ENCODE results near the gene NBPF3. TPM values are rescaled to one million over a fixed set of nuclear protein-coding genes. Genes with fewer than 3 reads are reported as not detected.
"Not testable (repeated sequence)": the region's sequence is repeated elsewhere in the genome, so short reads cannot be mapped to it uniquely, and the experiment has no call there.

The NBPF3 gene
- total RNA-seq, 4 donors from 2014 or later: 12.2 to 26.4 (median 15.3) TPM

DNA sequence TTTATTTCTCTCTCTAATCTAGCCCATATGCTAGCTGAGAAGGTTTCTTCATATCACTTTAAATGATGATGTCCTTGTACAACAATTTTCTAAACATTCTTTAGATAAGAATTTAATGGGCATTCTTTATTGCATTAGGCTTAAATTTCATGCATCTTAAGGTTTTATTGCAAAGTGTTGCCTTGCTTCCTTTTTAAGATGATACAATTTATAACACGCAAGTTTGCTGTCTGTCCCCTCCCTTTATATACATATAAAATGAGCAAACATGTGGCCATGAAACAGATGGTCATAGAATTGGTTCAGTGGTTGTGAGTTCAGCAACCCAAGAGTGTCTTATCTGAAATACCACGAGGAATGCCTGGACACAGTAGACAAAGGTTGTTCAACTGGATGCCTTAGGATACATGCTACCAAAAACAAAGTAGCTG is 12.1 kb downstream of the NBPF3 start:
- Histone ChIP-seq H3K36me3 (peaks cover 0 to 7% (median 0%) of the 10 kb centered on the region in 3 donors), H3K4me3 (no peak overlapping the region), H3K27ac (no peak overlapping the region), H3K27me3 (no peaks in the 10 kb centered on the region), H3K9me3 (no peaks in the 10 kb centered on the region), H3K4me1 (no peaks in the 10 kb centered on the region)
- no peak for DNase-seq (ENCODE audit: low spot score in 2 of 2)
- TF ChIP-seq, protein P1, sequence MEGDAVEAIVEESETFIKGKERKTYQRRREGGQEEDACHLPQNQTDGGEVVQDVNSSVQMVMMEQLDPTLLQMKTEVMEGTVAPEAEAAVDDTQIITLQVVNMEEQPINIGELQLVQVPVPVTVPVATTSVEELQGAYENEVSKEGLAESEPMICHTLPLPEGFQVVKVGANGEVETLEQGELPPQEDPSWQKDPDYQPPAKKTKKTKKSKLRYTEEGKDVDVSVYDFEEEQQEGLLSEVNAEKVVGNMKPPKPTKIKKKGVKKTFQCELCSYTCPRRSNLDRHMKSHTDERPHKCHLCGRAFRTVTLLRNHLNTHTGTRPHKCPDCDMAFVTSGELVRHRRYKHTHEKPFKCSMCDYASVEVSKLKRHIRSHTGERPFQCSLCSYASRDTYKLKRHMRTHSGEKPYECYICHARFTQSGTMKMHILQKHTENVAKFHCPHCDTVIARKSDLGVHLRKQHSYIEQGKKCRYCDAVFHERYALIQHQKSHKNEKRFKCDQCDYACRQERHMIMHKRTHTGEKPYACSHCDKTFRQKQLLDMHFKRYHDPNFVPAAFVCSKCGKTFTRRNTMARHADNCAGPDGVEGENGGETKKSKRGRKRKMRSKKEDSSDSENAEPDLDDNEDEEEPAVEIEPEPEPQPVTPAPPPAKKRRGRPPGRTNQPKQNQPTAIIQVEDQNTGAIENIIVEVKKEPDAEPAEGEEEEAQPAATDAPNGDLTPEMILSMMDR (IDR thresholded peaks at IDR 0.05): no peak
- TF ChIP-seq EP300 (IDR thresholded peaks at IDR 0.05) (no peak), POLR2A (IDR thresholded peaks at IDR 0.05) (no peak)
- 78% methylated on average over 2 of the region's 2 CpGs for WGBS, 2 donors

DNA sequence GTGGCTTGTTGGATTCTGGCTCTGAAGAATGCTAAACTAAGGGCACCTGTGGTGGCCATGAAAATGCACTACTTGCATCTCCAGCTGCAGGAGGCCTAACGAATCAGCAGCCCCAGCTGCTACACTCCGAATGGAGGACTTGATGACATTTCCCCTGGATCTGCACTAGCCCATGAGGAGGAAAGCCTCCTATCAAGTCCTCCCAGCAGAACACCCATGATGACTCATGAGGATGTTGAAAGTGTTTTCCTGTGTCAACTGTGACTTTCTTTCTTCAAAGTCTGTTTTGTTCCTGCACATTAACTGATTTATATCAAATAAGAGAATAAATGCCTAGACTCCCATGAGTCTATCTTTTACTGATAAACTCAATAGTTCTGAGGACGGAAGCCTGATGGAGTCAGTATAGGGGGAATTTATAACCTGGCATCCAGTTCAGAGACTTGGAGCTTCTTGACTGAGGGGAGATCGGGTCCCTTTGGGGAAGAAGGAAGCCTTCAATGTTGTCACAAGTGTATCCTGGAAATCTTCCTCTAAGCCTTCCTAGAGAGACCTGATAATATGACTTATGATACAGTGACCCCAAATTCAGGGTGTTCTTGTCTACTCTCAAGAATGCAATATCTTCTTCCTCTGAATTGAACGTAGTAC is 14.2 kb downstream of the NBPF3 start:
- not testable (repeated sequence) for H3K36me3 ChIP-seq; H3K9me3 ChIP-seq; DNase-seq (ENCODE audit: low spot score in 2 of 2); H3K4me1 ChIP-seq; H3K27me3 ChIP-seq; H3K4me3 ChIP-seq; H3K27ac ChIP-seq
- 81 to 84% methylated on average over 5 of the region's 5 CpGs for WGBS, 2 donors

DNA sequence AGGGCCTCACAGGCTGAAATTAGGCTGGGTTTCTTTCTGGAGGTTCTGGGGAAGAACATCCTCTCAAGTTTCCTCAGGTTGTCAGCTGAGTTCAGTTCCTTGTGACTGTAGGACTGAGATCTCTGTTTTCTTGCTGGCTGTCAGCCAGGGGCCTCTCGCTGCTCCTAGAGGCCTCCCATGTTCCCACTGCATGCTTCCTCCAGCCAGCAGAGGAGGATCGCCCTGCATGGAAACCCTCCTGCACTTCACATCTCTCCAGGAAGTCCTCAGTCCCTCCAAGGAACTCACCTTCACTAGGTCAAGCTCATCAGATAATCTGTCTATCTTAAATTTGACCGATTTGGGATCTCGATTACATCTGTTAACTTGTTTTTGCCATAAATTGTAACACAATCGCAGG is 15.0 kb downstream of the NBPF3 start:
- H3K27ac ChIP-seq; H3K4me1 ChIP-seq; H3K9me3 ChIP-seq; H3K4me3 ChIP-seq; H3K27me3 ChIP-seq; H3K36me3 ChIP-seq; DNase-seq (ENCODE audit: low spot score in 2 of 2): not testable (repeated sequence)
- 80 to 88% methylated on average over 4 to 5 of the region's 5 CpGs for WGBS, 2 donors

DNA sequence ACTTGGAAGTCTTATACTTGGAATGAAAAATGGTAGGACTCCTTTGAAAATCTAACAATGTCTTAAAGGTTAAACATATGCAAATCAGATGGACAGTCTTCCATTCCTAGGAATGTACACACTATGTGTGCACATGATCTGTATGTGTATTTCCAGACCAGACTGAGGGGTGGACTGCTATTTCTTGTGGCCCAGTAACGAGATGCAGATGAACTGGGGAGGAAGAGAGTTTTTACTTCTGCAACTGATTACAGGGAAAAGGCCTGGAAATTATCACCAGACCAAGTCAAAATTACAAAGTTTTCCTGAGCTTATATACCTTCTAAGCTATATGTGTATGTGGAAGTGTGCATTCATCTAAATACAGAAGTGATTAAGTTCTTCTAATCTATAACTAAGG is 17.7 kb downstream of the NBPF3 start:
- no peak for DNase-seq (ENCODE audit: low spot score in 2 of 2)

DNA sequence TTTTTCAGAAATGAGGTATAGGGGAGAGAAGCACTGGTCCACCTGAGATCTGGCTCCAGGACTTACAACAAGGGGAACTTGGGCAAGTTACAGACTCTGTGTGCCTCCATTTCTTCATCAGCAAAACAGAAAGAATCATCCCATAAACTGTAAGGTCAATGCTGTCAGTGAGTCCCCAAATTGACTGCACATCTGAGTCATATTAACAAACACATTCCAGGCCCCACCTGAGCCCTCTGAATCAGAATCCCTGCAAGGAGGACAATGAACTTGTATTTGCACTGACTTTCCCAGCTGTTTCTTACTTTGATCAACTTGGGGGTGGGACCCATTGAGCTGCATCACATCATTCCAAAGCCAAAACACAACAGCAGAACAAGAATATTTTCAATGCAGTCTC is 25.2 kb downstream of the NBPF3 start:
- not testable (repeated sequence) for H3K27ac ChIP-seq; H3K27me3 ChIP-seq; H3K4me3 ChIP-seq; DNase-seq (ENCODE audit: low spot score in 2 of 2); H3K4me1 ChIP-seq; H3K9me3 ChIP-seq
- peaks cover 0 to 20% (median 0%) of the 10 kb centered on the region in 3 donors for H3K36me3 ChIP-seq

More for the DNA sequence above, 17.7 kb downstream of the NBPF3 start:
- Histone ChIP-seq H3K9me3 (no peaks in the 10 kb centered on the region), H3K4me3 (no peak overlapping the region), H3K27me3 (no peaks in the 10 kb centered on the region), H3K4me1 (no peaks in the 10 kb centered on the region), H3K27ac (no peak overlapping the region), H3K36me3 (peaks cover 0 to 7% (median 0%) of the 10 kb centered on the region in 3 donors)
- WGBS, 2 donors: 91 to 93% methylated on average over 1 of the region's 1 CpG
- TF ChIP-seq, protein P1 (IDR thresholded peaks at IDR 0.05): no peak
- no peak for TF ChIP-seq POLR2A (IDR thresholded peaks at IDR 0.05)
- no peak for TF ChIP-seq EP300 (IDR thresholded peaks at IDR 0.05)

DNA sequence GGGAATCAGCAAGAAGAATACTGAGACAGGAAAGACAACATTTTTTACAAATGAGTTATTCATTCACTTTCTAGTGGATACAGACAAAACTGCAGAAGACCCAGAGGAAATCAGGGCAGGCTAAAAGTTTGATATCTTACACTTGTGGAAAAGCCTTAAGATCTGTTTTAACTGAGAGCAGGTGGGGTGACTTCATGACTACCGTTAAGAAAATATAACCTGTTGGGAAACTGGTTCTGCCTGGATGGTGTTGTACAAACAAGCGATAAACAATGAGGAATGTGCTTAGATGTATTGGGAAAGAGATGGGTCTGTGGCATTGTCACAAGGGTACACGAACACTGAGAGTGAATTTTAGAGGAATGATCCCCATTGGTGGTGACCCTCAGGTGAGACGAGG is 28.0 kb downstream of the NBPF3 start:
- H3K4me3 ChIP-seq; H3K27me3 ChIP-seq; H3K4me1 ChIP-seq; H3K9me3 ChIP-seq; DNase-seq (ENCODE audit: low spot score in 2 of 2); H3K27ac ChIP-seq: not testable (repeated sequence)
- H3K36me3 ChIP-seq: peaks cover 0 to 37% (median 0%) of the 10 kb centered on the region in 3 donors
- WGBS, 2 donors: 77 to 83% methylated on average over 4 of the region's 4 CpGs

DNA sequence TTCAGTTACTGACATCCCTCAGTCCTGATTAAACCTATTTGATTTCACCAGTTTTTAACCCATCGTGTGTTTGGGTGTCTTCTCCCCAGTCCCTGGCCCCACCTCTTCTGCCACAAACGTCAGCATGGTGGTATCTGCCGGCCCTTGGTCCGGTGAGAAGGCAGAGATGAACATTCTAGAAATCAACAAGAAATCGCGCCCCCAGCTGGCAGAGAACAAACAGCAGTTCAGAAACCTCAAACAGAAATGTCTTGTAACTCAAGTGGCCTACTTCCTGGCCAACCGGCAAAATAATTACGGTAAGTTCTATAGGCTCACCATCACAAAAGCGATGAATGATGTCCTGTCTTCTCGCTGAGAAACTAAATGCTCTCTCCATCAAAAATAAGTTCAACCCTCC is 28.7 kb downstream of the NBPF3 start:
- Histone ChIP-seq H3K36me3 (peaks cover 0 to 44% (median 0%) of the 10 kb centered on the region in 3 donors), H3K4me1 (no peaks in the 10 kb centered on the region), H3K27me3 (no peaks in the 10 kb centered on the region), H3K9me3 (no peaks in the 10 kb centered on the region), H3K4me3 (no peak overlapping the region), H3K27ac (no peak overlapping the region)
- DNase-seq (ENCODE audit: low spot score in 2 of 2): no peak
- 38 to 50% methylated on average over 10 of the region's 10 CpGs for WGBS, 2 donors
- TF ChIP-seq, protein P1 (IDR thresholded peaks at IDR 0.05): peak in 1 of 5 experiments; percentile 12
- TF ChIP-seq POLR2A (IDR thresholded peaks at IDR 0.05): no peak
